Gastrocnemius medialis (tissue), 4 donors: ENCODE results near the gene B3GALT5.

ENCODE experiments used
- CTCF ChIP-seq, 5 experiments: fragments of 450-650 bp in 3 of 5; fragments of 200-600 bp in 2 of 5; sonication (generic) in 2 of 5; IDR thresholded peaks in 4 of 5; conservative IDR thresholded peaks in 1 of 5; 1 replicate in 4 of 5; 2 replicates in 1 of 5; pipeline ENCODE4 v1.5.1; 2016 to 2019; ENCODE audit warnings: antibody characterized with exemption in 5 of 5, mild to moderate bottlenecking in 3 of 5, moderate library complexity in 3 of 5
- POLR2A ChIP-seq, 2 donors: fragments of 450-650 bp; IDR thresholded peaks; one replicate each; pipeline ENCODE4 v1.6.1; 2017; ENCODE audit warnings: antibody characterized with exemption in 2 of 2, mild to moderate bottlenecking in 2 of 2, moderate library complexity in 2 of 2

- TF ChIP-seq CTCF (IDR thresholded peaks at IDR 0.05 in 4 of 5, conservative IDR thresholded peaks at IDR 0.05 in 1 of 5) (no peak), POLR2A (IDR thresholded peaks at IDR 0.05) (no peak)
Observed at GRCh38 chr21:39721885-39722284, 109.1 kb downstream of the B3GALT5 start.
